Cardiac fibroblast (primary cell): ENCODE measurements around the gene LGI1.
A peak's percentile ranks its signal among the peaks of the same experiment; 100 is the strongest.

Experiments
- DNase-seq, 2 donors: peaks; one replicate each; pipeline versions ENCODE4 v3.0.0 to v3.0.0-alpha.2; 2010; ENCODE audit warnings: low read depth in 2 of 2
- H3K4me3 ChIP-seq, 2 donors: replicated peaks in 1 of 2; 1 replicate in 1 of 2; 2 replicates in 1 of 2; pipeline ENCODE4 v1.5.1; 2011; ENCODE audit warnings: low read depth in 2 of 2, low read length in 2 of 2, mild to moderate bottlenecking in 2 of 2, moderate library complexity in 1 of 2
- CTCF ChIP-seq: IDR thresholded peaks from one replicate; pipeline ENCODE4 v1.5.1; 2011; ENCODE audit warnings: low read depth, mild to moderate bottlenecking, low read length, inconsistent platforms

The LGI1 gene

DNA sequence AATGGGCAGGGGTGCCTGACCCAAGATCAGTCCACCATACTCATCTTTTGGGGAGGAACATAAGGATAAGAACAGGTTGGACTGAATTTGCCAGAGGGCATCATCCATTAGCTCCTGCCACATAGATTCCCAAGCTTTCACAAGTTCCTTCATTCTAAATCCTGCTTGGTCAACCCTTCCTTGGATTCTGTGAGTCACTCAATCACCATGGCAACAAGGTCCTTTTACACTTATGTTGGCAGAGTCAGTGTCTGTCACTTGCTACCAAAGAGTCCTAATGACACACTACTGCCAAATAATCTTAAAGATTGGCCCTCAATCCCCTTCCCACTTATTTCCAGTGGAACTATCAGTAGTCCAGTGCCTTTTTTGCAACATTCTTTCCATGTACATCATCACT lies 5.0 kb upstream of the LGI1 start:
- DNase-seq, result peak; percentile 45 to 49
- no peak for TF ChIP-seq CTCF
- H3K4me3 ChIP-seq, result no peak overlapping the region

- TF ChIP-seq CTCF, result no peak
- H3K4me3 ChIP-seq, result no peak overlapping the region
- no peak for DNase-seq
These were observed 4.0 kb upstream of the LGI1 start for GRCh38 chr10:93753621-93754250.

DNA sequence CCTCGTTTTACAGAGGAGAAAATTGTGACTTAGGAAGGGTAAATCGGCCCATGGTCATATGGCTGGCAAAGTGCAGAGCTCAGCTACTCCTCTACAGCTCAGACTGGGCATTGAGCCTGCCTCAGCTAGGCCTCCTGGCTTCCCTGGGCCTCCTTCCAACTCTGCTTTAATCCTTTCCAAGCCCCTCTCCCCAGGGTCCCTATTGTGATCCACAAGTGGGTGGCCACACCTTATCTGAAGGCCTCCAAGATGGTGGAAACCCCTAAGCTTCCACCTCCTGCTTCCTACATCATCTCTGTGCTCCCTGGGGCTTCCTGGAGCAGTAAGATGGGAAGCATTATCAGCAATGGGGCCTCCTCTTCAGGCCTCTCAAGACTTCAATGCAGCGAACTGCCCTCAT lies 3.0 kb upstream of the LGI1 start:
- H3K4me3 ChIP-seq, result no peak overlapping the region
- TF ChIP-seq CTCF, result no peak
- DNase-seq, result no peak

DNA sequence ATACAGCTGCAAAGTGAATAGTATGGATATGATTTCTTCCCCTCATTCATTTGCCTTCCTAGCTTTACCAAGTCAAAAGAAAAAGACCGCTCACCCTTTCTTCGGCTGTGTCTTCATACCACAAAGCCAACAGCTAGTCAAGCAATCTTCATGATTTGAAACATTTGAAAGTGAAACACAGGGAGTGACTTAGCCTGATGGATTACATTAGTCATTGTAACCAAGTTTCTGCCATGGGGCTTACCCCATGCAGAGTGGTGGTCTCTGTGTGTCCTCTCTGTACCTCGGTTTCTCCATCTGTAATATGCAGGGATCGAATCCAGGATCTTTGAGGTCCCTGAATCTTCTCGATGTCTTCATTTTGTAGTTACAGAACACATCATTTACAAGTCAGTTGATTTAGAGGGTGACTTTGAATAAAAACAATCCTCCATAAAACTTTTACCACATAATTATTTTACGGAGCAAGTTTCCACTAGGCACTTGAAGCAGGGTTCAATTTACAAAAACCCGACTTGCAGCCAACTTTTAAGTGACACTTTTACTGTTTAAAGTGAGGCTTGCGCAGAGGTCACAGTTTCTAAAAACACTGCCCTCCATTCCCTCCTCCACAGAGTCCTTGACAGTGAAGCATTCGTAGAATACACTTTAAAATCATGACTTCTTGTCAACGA lies 2.2 kb upstream of the LGI1 start:
- no peak for DNase-seq
- no peak for TF ChIP-seq CTCF
- no peak overlapping the region for H3K4me3 ChIP-seq

- TF ChIP-seq CTCF, result no peak
- DNase-seq, result no peak
- no peak overlapping the region for H3K4me3 ChIP-seq
These were observed 1.6 kb upstream of the LGI1 start for GRCh38 chr10:93756118-93756517.

DNA sequence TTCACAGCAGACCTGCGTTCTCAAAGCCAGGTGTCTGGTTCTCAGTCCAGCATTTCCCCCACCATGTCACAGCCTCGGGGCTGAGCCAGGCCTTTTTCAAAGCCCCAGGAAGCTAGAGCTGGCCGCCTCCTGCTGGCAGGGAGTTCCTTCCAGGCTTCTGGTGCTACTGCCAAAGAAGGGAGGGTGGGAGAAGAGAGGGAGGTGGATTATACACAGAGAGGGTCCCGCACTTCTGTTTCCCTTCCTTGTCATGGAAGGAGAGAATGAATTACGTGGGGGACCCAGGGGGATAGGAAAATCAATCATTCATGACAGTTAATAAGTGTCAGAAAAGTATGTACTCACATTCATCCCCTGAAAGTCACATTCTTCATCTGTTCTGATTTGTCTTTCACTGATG lies 600 bp upstream of the LGI1 start:
- DNase-seq, result no peak
- peak; percentile 13 for TF ChIP-seq CTCF
- no peak overlapping the region for H3K4me3 ChIP-seq

- H3K4me3 ChIP-seq, result no peak overlapping the region
- TF ChIP-seq CTCF, result no peak
- DNase-seq, result no peak
These were observed 761 bp downstream of the LGI1 start for GRCh38 chr10:93758508-93758885.
